Globus pallidus (tissue), 1 donor: ENCODE results near the gene LRIT2.

Experiments
- DNase-seq: peaks from one replicate; pipeline ENCODE4 v3.0.0-alpha.2; 2015; ENCODE audit warnings: low spot score

LRIT2 gene, protein sequence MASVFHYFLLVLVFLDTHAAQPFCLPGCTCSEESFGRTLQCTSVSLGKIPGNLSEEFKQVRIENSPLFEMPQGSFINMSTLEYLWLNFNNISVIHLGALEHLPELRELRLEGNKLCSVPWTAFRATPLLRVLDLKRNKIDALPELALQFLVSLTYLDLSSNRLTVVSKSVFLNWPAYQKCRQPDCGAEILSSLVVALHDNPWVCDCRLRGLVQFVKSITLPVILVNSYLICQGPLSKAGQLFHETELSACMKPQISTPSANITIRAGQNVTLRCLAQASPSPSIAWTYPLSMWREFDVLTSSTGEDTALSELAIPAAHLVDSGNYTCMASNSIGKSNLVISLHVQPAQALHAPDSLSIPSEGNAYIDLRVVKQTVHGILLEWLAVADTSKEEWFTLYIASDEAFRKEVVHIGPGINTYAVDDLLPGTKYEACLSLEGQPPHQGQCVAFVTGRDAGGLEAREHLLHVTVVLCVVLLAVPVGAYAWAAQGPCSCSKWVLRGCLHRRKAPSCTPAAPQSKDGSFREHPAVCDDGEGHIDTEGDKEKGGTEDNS

DNA sequence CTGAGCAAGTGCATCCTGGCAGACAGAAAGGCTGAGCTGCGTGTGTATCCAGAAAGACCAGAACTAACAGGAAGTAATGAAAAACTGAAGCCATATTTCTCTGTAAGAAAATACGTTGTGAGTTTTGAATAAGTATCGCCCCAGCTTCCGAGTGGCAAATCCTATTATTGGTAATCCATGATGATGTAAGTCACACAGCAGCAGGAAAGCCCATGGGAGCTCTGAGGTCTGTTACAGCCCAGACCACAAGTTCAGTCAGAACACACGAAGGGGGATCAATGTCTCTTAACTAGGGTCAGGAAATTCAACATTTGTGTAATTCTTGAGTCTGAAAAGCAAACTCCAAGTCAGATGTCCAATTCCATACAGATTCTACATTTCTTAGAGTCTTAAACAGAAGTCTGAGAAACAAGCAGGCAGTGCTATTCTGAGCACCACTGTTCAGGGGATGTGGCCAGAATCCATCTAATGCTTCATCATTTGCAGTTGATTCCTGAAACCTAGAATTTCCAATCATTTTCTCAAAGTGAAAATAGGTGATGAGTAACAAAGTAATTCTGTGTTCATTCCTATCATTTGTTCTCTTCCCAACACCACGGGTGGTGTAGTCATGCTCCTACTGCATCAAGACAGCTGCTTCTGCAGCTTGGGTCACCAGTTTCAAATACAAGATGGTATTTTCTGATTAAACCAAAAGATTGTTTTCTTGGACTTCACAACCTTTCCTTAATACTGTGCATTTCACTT, at the start of gene LRIT2:
LRIT2 (minus strand) TSS at position 118 of the 747 bp plus-strand sequence; CDS start at position 94, 24 bp downstream.
- DNase-seq: no peak

DNA sequence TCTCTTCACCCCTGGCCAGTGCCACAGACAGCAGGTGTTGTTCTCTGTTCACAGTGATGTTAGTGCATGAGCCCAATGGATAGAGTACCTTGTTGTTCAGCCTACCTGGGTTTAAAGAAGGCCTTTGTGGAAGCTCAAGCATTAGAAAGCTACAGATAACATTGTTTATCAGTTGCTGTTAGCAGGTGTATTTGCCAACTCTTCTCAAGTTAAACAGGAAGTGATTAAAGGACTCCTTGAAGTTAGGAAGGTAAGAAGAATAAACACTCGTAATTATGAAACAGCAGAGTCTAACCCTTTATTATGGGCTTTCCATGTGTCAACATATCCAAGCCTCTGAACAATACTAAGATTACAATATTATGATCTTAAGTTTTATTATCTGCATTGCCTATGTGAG, 45.4 kb upstream of the LRIT2 start:
- no peak for DNase-seq

DNA sequence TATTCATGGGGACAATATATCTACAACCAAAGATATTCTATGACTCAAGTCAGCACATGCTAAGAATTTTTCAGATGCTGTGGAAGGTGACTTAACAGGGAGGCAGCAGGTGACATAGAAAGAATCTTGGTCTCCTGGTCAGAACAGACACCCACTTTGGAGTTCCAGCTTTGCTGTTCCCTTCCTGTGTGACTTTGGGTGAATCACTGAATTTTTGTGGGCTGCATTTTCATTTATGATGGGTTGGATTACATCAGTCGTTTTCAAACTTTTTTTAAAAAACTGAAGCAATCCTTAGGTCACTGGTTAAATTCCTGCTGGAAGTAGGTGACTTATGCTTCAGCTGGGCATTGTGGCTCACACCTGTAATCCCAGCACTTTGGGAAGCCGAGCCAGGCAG, 44.4 kb upstream of the LRIT2 start:
- no peak for DNase-seq

DNA sequence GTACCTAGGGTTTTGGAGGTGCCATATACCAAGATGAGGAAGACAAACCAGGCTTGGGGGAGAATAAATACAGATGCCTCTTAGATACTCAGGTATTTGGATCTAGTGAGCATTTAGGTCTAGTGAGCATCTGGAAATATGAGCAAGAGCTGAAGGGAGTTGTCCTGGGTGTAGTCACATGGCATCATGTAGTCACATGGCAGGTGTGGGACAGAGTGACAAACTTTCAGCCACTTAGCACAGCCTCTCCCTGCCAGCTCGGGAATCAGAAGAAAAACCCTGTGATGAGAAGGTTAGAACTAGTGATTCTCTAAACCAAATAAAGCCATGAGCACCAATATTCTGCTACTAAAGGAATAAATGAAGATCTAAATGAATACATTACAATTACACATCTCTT, 43.8 kb upstream of the LRIT2 start:
- DNase-seq: no peak

DNA sequence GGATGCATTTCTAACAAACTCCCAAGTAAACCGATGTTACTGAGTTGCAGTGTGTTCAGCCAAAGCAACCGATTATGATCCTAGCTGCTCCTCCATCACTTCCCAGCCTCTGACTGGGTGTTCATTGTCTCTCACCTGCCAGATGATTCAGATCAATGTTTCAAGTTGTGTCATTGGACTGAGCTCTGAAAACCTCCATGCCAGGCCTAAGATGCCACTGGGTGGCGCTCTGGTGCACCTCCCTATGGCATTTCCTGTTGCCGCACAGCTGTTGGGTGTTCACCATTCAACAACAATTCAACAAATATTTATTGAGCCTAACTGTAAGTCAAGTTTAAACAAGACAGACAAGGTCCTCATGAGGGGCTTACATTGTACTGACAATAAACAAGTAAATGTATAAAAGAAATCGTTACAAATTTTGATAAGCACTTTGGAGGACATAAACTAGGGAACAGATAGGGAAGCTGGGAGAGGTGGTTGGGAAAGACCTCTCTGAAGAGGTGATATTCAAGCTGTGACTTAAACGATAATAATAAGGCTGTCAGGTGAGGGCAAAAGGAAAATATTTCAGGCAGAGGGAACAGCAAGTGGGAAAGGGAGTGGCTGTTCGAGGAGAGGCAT, 42.3 kb upstream of the LRIT2 start:
- DNase-seq: peak; percentile 52

DNA sequence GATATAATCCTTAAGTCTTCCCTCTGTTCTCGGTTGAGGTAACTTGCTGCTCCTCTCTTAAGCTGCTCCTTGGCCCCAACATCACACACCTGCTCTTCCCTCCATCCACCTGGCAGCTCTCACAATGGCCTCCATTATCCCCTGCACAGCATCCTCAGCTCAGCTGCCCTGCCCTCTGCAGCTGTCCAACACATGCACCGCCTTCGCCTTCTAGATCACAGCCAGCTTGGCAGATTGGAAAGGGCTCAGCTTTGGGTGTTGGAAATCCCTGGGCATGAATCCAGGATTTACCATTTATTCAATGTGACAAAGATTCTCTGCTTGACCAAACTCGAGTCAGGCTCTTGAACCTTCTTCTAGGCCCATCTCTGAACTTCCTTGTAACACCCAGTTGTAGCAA, 40.1 kb upstream of the LRIT2 start:
- DNase-seq: peak; percentile 43

DNA sequence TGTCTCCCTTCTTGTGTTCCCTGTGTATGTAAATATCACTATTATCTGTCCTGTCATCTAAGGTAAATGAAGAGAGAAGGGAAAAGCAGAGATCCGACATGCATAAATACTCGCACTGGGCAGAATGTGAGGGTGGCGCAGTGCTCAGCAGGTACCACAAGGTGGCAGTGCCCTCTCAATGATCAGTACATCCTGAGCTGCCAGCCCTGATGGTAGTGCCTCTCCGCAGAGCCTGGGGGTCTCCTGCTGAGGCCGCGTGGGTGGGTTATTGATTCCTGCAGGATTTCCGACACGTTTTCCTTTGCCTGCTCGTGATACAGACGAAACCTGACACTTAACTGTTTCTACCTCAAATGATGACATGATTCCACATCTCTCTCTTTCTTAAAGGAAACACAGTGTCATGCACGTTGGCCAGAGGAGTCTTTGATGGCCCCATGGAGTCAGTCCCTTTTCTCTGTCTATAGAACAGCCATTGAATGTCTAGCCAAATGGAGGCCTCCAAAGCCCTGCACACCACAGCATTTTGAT, 39.3 kb upstream of the LRIT2 start:
- DNase-seq: peak; percentile 64

DNA sequence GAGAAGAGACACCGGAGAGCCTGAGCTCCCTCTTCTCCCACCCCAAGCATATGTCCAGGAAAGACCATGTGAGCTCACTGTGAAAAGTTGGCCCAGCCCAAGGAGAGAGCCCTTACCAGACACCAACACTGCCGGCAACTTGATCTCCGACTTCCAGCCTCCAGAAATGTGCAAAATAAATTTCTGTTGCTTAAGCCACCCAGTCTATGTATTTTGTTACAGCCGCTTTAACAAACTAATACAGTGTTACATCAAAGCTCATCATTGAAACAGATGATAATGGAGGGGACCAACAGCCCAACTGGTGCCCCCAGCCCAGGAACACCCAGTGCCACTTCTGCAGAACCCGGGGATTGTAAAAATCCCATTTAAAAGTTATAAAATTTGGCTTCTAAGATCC, 38.4 kb upstream of the LRIT2 start:
- DNase-seq: no peak

DNA sequence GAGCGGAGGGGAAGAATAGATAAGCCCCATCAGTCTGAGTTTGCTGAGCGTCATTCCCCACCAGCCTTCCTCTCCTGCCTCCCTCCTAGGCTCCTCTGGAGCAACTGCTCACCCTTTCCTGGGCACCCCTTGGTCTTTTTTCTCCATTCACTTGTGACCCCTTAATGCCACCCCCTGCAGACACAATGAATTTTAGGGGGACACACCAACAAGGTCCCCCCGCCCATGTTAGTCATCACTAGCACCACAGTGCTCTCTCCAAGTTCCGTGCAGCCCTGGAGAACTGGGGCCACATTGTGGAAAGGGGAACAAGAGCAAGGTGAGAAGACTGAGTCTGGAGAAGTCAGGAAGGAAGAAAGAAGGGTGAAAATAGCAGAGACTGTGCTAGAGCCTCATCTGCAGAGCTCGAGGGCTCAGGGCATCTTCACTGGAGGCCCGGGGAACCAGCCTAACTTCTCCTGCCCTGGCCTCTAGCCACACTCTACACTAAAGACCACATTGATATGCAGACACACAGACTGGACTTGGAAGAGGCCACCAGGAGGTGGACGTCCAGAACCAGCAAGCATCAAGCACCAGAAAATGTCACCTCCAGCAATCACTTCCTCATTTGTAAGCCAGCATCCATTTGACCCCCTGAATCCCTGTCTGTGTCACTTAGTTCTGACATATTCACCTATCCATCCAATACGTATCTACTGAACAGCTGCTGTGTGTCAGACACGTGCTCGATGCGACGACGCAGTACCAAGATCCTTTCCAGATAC, 37.0 kb upstream of the LRIT2 start:
- DNase-seq: no peak

DNA sequence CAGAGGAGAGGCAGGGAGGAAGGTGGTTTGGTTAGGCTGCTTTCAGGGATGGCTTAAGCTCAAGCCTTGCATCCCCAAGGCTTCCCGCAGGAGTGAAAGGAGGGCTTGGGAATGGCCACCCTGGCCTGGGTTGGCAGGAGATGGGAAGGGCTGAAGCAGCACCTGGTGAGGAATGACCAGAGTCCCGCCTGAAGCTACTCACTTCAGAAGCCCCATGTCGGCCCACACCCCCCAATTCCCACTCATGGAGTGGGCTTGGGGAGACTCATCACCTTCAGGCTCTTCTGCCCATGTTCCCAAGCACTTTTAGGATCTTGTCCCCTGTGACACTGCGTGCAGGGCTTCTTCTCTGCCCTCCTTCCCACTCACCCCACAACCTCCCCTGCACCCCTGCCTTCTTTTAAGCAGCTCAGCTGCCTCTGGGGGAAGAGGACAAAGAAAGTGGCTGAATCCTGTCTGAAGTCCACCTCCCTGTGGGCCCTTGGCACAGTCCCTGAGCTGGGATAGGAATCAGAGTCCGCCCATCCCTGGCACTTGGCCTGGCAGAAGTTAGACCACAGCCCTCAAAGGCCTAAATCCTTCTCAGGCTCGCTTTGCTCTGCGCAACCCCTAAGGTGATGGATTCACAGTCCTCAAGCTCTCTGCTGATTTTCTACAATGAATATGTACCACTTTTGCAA, 36.0 kb upstream of the LRIT2 start:
- no peak for DNase-seq

DNA sequence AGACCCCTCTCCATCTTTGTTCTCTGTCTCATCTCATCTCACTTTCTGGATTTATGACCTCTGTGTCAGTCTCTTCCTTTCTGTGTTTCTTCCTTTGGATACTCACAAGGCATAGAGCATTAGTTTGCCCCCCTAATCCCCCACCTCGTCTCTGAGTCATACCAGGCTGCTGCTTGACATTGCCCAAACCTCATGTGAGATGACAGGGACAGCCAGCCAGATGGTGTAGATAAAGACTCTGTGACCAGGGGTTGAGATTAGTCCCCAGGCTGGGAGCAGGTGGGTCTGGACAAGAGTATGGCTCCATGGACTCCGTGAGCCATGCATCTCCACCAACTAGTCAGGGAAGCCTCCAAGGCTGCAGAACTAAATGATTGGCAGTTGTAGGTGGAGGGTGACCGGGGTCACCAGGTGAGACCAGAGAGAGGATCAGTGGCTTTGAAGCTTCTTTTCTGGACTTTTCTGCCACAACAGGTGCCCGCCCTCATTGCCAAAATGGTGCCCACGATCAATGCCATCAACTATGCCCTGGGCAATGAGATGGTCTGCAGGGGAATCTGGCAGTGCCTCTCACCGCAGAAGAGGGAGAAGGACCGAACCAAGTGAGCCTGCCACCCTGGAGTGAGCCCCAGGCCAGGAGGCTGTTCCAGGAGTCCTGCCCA, 32.8 kb upstream of the LRIT2 start:
- DNase-seq: no peak

DNA sequence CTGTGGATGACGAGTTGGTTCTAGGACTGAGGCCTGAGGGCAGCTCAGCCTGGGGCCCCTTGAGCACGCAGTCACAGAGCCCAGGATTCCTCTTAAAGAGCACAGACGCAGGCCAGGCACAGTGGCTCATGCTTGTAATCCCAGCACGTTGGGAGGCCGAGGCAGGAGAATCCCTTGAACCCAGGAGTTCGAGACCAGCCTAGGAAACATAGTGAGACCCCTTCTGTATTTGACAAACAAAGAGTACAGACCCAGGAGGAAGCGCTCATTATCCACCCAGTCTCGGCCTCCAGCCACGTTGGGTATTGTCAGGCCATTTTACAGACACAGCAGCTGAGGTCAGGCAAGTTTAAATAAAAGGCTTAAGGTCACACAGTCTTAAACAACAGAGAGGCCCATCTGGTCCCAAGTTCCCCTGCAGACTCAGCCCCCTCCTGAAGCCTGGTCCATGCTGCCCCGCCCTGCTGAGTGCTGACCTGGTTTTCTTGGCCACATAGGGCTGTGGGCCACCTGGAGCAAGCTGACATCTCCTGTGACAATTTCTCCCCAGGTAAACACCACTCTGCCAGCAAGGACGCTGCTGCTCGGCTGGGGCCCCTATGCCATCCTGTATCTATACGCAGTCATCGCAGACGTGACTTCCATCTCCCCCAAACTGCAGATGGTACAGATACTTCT, 32.1 kb upstream of the LRIT2 start:
- DNase-seq: no peak

DNA sequence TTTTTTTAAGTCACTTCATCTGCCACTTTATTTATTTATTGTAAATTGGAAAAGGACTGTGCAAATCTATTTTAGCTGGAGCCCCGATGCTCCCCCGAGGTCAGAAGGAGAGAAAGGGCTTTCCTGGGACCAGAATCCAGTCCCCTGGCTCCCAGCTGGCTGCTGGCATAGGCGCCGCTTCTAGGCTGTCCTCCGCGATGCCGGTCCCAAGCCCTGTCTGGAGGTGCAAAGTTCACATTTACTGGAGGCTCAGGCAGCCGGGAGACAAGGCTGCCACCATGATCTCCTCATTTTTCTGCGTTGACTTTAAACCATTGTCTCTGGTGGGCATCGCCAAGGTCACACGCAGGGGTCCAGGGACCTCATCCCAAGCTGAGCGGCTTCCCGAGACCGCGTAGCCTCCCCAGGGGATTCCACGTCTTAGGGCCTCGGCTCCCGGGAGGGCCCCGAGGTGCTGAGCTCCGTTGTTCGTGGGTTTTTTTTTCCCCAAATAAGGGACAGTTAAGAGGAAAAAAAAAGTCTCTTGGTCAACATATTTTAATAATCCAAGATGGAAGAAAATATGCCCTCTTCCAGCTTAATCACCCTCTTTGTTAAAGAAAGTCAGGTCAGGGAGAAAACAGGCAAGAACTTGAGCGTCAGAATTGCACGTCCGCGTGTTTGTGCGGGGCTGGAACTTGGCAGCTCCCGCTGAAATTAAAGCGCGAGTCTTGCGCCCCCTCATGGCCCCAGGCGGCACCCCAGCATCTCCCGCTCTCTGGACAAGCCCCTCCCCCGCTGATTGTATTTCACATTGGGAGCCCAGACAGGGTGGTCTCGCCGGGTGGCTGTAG, 31.4 kb upstream of the LRIT2 start:
- peak; percentile 63 for DNase-seq

DNA sequence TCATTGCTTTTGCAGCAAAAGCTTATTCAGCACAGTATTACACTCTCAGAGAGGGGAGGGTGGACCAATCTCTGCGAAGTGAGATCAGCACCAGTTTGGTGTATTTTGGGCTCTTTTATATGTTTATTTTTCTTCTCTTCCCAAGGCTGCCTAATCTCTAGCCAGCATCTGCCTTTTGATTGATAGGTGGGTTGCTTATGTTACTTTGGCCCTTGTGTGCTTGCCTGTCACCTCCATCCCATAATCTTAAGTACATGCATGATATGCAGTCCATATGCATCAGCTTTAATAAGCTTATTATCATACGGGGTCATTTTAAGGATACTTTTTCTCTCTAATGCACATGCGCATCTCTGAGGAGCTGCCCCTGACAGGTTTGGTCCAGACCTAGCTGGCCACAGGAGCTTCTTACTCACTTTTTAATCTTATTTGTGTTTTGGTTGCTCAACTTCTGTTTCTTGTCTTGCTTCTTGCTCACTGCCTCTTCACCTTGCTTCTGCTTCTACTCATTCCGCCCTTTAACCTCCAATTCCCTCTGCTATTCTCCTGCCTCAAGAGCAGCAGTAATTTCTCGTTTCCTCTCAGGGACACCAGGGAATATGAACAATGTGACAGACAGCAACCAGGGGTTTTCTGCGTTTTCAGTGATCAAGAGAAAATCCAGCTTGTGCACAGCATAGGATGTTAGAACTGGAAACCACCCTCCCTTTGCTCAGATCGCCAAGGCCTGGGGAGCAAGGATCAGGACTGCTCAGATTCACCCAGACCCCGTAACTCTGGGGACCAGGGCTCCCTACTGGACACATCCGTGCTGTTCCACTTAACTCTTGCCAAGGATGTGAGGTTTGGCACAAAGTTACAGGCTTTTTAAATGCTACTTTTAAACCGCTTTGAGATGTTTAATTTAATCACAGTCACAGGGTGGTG, 29.5 kb upstream of the LRIT2 start:
- DNase-seq: no peak

DNA sequence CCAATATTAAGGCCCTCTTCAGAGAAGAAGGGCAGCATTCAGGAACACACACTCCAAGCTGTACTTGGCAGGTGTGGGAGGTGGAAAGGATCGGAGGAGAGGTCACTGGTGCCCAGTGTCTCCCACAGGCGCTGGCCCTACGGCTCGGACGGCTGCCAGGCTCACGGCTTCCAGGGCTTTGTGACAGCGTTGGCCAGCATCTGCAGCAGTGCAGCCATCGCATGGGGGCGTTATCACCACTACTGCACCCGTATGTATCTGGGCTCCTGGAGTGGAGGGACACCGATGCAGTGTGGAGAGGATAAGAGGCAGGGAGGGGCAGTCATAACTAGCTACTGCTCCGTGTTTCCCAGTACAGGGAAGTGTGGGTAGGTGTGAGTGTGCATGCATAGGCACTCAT, 23.4 kb upstream of the LRIT2 start:
- DNase-seq: no peak

DNA sequence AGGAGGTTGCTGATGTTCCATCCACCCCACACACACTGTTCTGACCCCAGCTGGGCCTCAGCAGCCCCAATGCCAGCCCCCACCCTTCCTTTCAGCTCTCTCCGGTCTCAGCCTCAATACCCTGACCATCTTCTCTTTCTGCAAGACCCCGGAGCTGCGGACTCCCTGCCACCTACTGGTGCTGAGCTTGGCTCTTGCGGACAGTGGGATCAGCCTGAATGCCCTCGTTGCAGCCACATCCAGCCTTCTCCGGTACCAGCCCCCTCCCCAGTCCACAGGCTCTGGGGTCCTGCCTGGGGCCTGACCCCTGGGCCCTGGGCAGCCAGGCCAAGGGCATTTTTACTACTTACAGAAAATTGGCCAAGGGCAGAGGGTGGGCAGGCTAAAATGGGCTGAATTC, 22.2 kb upstream of the LRIT2 start:
- no peak for DNase-seq

DNA sequence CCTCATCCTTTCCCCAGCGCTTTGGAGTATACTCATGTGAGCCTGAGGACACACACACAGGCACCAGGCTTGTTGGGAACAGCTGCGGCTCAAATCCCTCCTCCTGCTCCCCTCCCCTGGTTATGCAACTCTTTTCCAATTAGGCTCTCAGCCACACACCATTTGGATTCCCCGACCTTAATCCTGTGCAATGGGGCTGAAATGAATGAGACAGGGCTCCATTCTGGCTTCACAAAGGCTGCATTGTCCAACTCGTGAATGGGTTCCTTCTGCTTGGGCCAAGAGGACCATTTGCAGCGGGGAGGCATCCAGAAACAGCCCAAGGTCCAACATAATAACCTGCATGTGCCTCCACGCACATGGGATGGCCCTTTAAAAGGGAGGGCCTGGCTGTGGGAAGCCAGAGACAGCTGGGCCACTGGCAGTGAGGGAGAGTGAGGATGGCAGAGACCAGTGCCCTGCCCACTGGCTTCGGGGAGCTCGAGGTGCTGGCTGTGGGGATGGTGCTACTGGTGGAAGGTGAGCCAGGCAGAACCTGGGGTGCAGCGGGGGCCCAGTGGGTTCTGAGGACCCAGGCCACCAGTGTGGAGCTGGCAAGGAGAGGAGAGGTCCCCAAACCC, 19.4 kb upstream of the LRIT2 start, which contains the start of gene RGR:
RGR (plus strand) TSS at position 403 of the 620 bp plus-strand sequence; CDS start at position 441, 38 bp downstream.
- DNase-seq: peak; percentile 99
